A549 (cell line): ENCODE measurements around the gene GALNTL6. TPM values are rescaled to one million over a fixed set of nuclear protein-coding genes. Genes with fewer than 3 reads are reported as not detected.

Source experiments
- HDAC2 ChIP-seq: fragments of 200-600 bp; sonication (generic); IDR thresholded peaks from 2 replicates; pipeline ENCODE4 v1.6.1; 2016
- polyA plus RNA-seq, 4 experiments: library from polyadenylated mRNA; depleted of rRNA in 3 of 4; stranded (reverse); fragments of >200 nt; fragmentation: RNase III in 1 of 4; extraction: RNeasy Plus Mini Kit Qiagen cat#74134 plus additional on column Dnase treatment in 1 of 4; gene quantifications; 2 replicates in 3 of 4; 3 replicates in 1 of 4; pipeline ENCODE4 v1.2.3, GENCODE V29; 2011 to 2017
- TF ChIP-seq, protein P1 (sequence below): fragments of 250-450 bp; sonication (Bioruptor Pico); IDR thresholded peaks from 2 replicates; pipeline ENCODE4 v1.5.0; 2021; ENCODE audit warnings: mild to moderate bottlenecking, moderate library complexity, borderline replicate concordance

GALNTL6 gene
- polyA plus RNA-seq, 2 of the 4 experiments (the other 2 are of a cell fraction) = 0.06 to 0.49 TPM

DNA sequence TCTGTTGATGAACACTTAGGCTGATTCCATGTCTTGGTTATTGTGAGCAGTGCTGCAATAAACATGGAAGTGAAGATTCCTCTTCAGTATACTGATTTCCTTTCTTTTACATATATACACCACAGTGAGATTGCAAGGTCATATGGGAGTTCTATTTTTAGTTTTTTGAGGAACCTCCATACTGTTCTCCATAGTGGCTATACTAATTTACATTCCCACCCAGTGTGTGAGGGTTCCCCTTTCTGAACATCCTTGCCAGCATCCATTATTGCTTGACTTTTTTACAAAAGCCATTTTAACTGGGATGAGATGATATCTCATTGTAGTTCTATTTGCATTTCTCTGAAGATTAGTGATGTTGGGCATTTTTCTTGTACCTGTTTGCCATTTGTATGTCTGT is 1274.9 kb downstream of the GALNTL6 start (continued):
- TF ChIP-seq, protein P1, sequence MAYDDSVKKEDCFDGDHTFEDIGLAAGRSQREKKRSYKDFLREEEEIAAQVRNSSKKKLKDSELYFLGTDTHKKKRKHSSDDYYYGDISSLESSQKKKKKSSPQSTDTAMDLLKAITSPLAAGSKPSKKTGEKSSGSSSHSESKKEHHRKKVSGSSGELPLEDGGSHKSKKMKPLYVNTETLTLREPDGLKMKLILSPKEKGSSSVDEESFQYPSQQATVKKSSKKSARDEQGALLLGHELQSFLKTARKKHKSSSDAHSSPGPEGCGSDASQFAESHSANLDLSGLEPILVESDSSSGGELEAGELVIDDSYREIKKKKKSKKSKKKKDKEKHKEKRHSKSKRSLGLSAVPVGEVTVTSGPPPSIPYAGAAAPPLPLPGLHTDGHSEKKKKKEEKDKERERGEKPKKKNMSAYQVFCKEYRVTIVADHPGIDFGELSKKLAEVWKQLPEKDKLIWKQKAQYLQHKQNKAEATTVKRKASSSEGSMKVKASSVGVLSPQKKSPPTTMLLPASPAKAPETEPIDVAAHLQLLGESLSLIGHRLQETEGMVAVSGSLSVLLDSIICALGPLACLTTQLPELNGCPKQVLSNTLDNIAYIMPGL (CRISPR knock-in tag) = no peak
- TF ChIP-seq HDAC2 = no peak
- TF ChIP-seq, all 56 proteins: peak for 0
